GM21786 (cell line): ENCODE measurements around the gene ACAD11.

Experiments
- ATAC-seq: cut with Tn5 transposase; IDR thresholded peaks from one replicate; pipeline ENCODE4 v1.9.1; 2021; ENCODE audit not compliant: unreplicated experiment

The ACAD11 gene

GRCh38 chr3:132517311-132517710 lies 142.3 kb downstream of the ACAD11 start:
- no peak for ATAC-seq

- ATAC-seq: no peak
These were observed 146.6 kb downstream of the ACAD11 start for GRCh38 chr3:132513057-132513456.

- no peak for ATAC-seq
These were observed 150.1 kb downstream of the ACAD11 start for GRCh38 chr3:132509506-132509905.

- no peak for ATAC-seq
These were observed 150.5 kb downstream of the ACAD11 start for GRCh38 chr3:132509096-132509495.
